NCI-H748 (cell line): ENCODE data around the gene ATG7.

ENCODE experiments used
- DNase-seq: peaks from one replicate; lab custom pipeline; 2025; ENCODE audit not compliant: unreplicated experiment; lab: John Stamatoyannopoulos, UW

Gene ATG7

GRCh38 chr3:11271986-11272904 is at the start of gene ATG7:
Gene ATG7, plus strand, starts transcription at chr3:11272397. Its CDS starts 26,299 bp downstream, at chr3:11298696.
- peak; percentile 93 for DNase-seq

DNA sequence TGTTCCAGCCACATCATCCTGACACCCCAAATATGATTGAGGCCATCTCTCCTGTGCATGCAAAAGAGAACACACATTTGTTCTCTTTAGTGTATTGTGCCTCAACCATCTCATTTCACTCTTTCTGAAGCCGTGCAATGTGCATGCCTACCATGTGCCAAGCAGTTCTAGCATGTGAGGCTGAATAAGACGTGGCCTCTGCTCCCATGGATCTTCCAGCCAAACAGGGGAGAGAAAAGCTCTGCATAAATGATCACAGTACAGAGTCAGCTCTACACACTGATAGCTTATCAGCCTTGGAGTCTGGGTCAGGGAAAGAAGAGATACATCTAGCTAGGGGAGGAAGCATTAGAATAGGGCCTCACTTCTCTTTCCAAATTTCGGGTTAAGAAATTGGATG is 48.2 kb upstream of the ATG7 start:
- DNase-seq, result no peak

- no peak for DNase-seq
These were observed 47.3 kb upstream of the ATG7 start for GRCh38 chr3:11224870-11225229.

GRCh38 chr3:11226042-11226370 is 46.2 kb upstream of the ATG7 start:
- no peak for DNase-seq

DNA sequence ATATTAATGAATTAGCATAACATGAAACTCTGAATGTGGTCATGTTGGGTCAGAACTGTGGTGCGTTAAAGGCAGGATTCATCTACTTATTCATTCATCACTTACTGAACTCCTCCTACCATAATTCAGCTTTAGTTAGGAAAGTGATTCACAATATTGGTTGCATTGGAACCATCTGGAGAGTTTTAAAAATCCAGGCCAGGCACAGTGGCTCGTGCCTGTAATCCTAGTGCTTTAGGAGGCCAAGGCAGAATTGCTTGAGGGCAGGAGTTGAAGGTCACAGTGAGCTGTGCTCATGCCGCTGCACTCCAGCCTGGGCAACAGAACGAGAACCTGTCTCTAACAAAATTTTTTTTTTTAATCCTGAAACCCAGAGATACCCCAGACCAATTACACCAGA is 44.2 kb upstream of the ATG7 start:
- DNase-seq, result no peak

- DNase-seq, result no peak
These were observed 42.1 kb upstream of the ATG7 start for GRCh38 chr3:11230125-11230524.

GRCh38 chr3:11230832-11231231 is 41.4 kb upstream of the ATG7 start:
- DNase-seq, result no peak

- DNase-seq, result no peak
These were observed 36.8 kb upstream of the ATG7 start for GRCh38 chr3:11235385-11235784.

GRCh38 chr3:11236588-11237461 is 35.4 kb upstream of the ATG7 start:
- DNase-seq, result peak; percentile 83

DNA sequence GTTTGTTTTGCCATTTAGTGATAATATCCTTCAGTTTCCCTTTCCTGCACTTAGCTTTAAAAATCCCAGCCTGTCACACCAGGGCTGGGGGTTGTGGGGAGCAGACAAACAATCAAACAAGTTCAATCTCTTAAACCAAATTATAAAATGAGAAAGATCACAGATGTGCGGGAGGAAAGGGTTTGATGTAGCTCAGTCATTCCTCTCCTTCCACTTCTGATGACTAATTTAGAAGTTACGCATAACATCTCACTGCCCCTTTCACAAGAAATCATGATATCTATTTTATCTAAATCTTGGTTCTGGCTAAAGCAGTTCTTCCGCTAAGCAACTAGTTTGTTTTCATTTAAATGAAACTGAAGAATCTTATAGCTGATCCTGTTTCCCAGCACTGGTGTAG is 34.1 kb upstream of the ATG7 start:
- no peak for DNase-seq

DNA sequence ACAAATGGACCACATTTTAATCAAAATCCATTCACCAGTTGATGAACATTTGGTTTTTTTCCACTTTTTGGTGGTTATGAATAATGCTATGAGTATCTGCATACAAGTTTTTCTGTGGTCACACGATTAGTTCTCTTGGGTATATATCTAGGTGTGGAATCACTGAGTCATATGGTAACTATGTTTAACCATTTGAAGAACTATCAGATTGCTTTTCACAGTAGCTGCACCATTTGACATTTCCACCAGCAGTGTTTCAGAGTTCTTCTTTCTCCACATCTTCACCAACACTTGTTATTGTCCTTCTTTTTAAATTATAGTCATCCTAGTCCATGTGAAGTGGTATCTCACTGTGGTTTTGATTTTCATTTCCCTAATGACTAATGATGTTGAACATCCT is 33.3 kb upstream of the ATG7 start:
- DNase-seq, result no peak

GRCh38 chr3:11239796-11240195 is 32.4 kb upstream of the ATG7 start:
- no peak for DNase-seq

DNA sequence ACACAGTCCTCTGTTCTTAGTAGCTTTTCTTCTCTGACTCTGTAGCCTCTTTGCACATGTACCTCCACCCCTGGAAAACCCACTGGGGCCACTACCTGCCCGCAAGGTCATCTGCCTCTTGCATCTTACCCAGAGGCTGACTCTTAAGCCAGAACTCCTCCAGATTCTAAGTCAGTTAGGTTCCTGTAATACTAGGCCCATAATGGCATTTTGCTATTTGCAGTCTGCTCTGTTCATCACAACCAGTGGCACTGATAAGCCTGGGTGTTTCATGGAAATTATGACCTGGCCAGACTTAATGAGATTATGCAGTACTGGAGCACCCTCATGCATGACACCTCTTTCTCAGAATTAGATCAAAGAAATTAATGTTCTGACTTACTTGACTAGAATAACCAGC is 31.7 kb upstream of the ATG7 start:
- no peak for DNase-seq

DNA sequence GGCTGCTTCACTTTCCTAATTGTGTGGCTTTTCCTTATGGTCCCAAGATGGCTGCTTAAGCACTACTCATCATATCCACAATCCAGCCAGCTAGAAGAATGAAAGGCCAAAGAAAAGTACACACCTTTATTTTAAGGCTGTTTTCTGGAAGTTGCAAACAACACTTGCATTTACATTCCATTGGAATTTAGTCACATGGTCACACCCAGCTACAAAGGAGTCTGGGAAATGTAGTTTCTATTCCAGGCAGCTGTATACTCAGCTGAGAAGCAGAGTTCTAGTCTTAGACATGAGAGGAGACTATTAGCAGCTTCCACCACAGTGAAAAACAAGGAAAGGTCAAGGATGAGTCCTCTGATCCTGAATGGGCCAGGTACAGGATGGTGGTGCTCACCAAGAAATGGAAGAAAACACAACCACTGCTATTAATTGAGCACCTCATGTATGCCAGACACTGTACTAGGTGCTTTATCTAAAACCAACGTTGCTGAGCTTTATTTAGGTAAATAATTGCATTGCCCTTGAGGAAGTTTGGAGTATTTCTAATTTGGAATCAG is 28.0 kb upstream of the ATG7 start:
- no peak for DNase-seq

- no peak for DNase-seq
These were observed 26.9 kb upstream of the ATG7 start for GRCh38 chr3:11245276-11245675.

- DNase-seq, result no peak
These were observed 26.2 kb upstream of the ATG7 start for GRCh38 chr3:11245827-11246662.

DNA sequence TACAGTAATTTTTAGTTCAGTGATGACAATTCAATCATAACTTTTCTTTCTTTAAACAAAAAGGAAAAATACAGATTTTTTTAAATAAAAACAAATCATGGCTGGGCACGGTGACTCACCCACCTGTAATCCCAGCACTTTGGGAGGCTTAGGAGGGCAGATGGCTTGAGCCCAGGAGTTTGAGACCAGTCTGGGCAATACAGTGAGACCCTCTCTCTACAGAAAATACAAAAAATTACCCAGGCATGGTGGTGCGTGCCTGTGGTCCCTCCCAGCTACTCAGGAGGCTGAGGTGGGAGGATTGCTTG is 25.6 kb upstream of the ATG7 start:
- no peak for DNase-seq

- no peak for DNase-seq
These were observed 24.8 kb upstream of the ATG7 start for GRCh38 chr3:11247362-11247761.

DNA sequence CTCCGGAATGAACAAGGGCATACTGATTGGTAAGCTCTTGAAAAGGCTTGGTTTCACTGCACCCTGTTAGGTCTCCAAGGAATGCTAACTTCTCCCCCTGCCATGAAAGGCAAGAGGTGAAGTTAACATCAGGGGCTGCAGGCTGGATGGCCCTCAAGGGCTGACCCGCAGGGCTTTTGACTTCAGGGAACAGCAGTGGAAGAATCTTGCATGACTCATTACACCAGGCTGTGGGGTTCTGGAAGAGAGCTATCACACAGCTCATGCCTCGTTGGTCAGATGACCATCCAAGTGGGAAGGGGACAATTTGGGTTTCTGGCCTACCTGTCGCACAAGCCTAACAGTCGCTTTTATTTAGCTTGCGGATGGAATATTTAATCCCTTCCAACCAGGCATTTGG is 23.6 kb upstream of the ATG7 start:
- no peak for DNase-seq

DNA sequence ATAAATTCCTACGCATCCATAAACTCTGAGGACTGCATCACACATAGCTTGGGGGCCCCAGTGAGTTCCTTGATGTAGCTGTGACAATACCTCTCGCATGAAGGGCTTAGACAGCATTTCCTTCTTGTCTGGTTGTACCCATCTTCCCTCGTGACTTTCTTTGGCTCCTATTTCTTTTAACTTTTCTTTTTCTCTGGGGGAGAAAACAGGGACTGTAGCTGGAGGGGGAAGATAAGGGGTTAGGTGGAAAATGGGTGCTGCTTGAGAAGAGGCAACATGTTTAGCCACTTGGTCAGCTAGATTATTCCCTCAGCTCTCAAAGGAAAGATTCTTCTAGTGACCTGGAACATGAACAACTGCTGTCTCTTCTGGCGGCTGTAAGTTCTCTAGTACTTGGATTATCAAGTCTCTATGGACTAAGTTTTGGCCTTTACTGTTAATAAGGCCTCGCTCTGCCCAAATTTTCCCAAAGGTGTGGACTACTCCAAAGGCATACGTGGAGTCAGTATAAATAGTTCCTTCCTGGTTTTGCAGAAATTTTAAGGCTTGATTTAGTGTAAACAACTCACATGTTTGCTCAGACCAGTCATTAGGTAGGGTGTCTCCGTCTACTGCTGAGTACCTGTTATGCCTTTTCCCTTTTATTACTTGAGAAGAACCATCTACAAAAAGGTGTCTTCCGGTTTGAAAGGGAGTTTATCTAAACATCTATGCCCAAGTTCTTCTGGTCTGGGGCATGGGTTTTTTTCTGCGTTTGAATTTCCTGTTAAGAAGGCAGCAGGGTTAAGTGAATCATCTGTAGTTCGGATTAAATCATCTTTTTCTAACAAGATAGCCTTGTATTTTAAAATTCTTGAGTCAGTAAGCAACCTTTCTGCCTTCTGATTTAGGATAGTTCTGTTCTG is 21.0 kb upstream of the ATG7 start:
- no peak for DNase-seq
